HG02870 (cell line): Measurements from ENCODE around the gene C5orf47.
"Not testable (repeated sequence)": the region's sequence is repeated elsewhere in the genome, so short reads cannot be mapped to it uniquely, and the experiment has no call there.

Source experiments
- ATAC-seq: cut with Tn5 transposase; IDR thresholded peaks from one replicate; pipeline ENCODE4 v1.9.1; 2021; ENCODE audit warnings: mild to moderate bottlenecking, moderate library complexity; ENCODE audit not compliant: unreplicated experiment

C5orf47 gene

DNA sequence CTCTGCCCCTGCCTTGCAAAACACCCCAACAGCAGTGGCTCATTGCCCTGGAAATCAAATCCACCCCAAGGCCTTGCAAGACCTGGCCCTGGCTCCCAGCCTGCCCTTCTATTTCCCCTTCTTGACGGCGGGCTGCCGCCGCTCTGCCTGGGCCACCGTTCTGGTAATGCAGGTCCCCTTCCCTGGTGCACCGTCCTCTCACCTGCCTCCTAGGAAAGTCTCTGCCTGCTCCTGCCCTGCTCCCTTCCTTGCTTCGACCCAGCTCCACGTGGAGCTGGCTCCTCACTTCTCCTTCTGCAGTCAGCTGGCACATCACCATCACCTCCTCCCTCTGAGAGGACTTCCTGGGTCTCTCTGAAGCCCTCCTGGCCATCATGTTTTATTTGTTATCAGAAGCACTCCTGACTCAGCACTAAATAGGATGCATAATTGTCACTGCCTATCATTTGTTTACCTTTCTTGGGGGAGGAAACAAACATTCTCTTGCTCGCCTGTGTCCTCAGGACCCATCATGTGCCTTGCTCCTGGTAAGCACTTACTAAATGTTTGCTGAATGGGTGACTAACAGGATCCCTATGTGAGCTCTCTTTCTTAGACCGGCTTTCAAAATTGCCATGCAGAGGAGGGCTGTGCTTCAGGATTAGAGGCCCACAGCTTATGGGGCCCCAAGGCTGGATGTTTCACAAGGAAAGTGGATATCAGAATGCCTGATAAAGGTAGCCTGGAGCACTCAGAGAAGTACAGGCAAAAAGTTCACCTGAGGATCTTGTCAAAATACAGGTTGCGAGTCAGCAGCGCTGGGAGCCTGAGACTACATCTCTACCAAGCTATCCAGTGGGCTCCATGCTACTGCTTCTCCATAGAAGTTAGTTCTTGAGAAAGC, 19.6 kb upstream of the C5orf47 start:
- ATAC-seq = no peak

DNA sequence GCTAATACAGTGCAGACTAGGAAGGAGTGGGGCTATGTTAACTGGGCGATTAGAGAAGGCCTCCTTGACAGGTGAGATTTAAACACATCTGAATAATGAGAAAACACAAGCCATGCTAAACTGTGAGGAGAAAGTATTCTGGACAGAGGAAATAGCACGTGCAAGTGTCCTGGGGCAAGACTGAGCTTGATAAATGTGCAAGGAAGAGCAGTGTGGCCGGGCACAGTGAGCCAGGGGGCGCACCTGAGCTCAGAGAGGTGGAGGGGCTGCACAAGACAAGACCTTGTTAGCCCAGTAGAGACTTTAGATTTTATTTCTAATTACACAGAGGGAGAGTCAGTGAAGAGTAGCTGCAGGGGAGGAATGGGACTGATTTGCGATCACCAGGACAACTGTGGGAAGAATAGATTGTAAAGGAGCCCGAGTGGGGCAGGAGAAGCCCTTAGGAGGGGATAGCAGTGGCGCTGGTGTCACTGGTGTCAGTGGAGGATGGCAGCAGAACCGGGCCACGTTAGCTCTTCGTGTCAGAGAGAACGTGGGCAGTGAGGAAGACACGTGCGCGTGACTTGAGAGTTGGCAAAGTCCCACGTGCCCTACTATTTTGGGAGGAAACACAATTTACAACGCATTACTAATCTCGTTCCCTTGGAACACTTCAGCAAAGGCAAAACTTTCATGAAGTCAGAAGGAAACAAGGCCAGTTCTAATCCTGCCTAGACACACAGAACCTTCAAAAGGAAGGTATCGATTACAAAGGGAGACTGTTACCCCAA, 17.9 kb upstream of the C5orf47 start:
- ATAC-seq = no peak

DNA sequence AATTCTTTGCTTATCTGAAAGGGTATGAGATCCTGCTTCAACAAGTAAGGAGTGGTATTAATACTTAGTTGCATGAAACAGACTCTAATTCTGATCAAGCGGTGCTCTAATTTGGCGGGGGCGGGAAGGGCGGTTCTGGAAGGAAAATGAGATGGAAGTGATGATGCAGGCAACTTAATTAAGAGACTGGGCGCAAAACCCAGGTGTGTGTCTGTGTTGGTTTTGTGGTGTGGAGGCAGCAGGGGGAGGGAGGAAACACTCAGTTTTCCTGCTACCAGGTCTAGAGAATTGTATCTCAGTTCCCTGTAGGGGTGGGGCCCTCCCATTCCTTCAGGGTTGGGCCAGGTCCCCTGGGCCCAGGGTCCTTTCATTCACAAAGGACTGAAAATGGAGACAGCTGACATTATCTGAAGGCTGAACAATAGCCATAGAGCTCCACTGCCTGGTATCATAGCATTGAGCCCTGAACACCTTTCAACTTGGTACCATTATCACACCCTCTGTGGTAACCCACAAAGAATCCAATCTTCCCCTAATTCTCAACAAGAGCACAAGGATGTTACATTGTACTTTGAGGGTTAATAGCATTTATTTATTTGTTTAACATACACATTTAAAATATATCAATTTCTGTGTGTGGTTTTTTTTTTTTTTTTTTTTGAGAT, 17.2 kb upstream of the C5orf47 start:
- ATAC-seq = no peak

DNA sequence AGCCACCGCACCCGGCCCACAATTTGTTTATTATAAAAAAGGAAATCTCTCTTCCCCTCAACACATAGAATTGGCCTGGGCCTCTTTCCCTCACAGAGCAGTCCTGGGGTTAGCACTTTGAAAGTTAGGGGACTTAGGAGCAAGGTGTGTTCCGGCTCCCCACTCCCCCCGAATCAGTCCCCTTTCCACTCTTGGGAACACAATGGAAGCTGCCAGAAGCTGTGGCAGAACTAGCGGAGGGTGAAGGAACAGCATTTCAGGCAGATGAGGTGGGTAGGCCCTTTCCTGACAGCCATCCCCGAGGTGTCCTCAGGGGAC, 16.4 kb upstream of the C5orf47 start:
- no peak for ATAC-seq

DNA sequence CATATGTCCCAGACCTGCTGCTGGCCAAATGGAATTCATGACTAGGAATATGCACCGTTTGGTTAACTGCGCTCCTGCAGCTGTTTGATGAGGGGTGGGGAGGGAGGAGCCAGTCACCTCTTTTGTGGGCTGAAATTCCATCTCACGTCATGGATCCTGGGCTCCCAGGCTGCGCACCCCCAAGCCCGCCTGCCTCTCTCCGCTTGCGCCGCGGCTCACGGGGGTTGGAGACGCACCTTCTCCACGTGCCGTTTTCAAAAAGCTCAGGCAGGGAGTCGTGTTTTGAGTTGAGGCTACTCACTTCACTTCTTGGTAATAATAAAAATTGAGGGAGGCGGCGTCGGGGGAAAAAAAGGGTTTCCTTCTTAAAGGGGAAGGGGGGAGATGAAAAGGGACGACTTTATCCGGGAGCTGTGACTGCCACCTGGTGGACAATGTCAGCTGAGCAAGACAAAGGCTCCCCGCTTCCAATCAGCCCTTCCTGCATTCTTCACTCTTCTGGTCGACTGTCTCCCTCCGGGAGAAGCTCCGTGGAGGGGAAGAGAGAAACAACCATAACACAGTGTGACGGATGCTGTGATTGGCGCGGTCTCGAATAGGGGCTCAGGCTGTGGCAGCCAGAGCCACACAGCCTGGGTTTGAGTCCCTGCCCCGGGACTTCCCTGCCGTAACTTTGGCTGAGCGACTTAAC, 15.9 kb upstream of the C5orf47 start:
- no peak for ATAC-seq

DNA sequence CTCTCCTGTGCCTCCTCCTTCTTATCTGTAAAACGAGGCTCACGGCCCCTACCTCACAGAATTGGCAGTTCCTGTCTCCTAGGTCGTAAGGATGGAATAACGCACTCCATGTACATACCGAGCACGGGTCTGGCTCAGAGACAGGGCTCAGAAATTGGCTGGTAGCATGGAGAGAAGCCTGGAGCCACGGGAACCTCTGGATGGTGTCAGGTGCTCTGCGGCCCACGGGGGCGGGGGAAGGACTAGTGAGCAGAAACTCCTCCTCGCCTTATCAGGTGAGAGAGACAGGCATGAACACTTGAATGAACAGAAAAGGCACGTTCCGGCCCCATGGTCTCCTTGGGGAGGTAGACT, 15.4 kb upstream of the C5orf47 start:
- no peak for ATAC-seq

DNA sequence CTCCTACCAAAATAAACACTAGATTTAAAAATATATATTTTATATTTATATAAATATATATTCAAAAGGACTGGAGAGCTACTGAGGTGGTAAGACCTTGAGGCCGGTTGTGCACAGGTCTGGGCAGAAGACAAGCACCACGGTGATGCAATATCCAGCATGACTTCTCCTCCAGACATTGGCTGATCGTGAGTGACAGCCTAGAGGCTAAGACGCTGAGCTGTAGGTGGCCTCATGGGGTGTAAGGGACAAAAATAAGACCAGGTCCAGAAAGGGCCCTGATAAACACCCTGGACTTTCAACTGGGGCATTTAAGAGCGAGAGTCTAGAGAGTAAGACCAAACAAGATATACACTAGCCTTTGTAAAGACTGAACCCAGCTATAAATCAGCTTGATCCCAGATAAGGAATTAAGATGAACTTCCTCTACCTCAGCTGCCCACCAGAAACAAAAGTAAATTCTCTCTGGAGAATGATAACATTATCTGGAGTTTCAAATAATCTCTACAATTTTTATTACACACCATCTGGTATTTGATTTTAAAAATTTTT, 14.2 kb upstream of the C5orf47 start:
- no peak for ATAC-seq

DNA sequence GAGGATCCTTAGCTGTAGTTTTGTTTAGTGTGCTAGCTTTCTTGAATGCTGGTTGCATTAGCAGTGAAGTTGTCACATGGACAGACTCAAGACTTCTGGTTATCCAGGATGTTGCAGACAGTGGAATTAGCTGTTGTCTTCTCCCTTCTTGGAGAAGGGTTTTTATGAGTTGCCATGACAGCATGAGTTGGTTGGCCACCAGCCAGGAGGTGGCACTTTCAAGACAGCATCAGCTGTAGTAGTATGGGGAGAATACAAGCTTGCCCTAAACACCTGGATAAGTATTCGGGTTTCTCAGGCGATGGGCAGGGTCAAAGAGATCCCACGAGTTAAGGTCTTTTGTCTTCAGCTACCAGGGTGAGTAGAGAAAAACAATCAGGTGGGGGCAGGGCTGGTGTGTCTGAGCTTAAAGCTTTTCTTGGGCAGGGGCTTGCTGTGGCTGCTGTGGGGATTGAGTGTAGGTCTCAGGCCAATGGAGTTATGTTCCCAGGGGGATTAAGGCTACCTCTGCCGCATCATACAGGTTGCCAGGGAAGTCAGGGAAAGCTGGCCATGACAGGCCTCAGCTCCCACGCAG, 7.7 kb upstream of the C5orf47 start:
- ATAC-seq = no peak

DNA sequence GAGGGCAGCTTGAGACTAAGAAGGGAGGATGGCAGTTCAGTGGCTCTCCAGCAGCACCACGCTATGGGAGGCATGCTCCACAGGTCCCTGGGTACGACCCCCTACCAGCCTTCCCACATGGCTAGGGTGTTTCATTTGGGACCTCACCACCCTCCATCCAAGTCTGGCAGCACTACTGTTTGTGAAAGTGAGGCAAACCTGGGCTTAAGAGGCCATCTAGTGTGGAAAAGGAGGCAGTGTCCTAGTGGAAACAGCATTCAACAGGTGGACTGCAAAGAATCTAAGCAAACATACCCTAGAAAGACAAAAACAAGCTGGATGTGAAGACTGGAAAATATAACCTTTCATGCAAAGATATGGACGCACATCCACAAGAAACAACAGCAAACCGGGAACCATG, 4.8 kb upstream of the C5orf47 start:
- ATAC-seq = no peak

DNA sequence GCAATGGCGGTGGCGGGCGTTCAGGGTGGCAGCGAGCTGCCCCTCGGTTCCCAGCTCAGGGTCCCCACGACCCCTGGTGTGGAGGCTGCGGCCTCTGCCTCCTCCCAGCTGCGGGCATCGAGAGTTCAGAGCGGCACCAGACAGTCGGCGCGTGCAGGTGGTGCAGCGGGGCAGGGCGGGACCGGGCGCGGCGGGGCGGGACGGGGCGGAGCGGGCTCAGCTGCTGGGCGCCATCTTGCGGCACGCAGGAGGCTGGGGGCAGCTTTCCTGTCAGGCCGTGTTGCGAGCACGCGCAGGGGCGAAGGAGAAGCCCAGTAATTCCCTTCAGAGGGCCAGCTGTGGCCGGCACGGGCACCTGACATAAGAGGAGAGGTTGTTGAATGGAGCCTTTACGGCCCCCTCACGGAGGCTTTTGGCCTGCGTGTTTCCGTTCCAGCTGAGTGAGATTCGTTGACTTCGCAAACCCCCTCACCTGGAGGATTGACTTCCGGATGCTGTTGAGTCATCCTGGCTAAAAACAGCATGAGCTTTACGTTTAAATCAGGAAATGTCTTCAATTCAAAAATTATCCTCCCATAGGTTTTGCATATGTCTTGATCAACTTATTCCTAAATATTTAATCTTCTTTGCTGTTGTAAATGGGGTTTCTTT, 587 bp downstream of the C5orf47 start:
- ATAC-seq = no peak

DNA sequence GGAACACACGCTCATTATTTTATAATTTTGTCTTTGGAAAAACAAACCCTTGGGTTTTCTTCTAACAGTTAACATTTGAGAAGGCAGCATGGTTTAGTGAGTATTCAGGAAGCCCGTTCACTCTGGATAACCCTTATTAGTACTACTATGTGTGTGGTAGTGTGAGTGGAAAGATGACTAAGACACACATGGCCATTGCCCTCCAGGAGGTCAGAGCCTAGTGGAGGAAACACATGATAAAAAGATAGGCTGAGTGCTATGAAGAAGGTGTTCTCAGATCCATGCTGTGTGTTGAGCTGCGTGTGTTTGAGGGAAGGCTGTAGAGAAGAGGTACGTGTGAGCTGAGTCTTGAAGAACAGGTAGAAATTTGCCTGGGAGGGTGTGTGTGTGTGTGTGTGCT, 8.4 kb downstream of the C5orf47 start:
- ATAC-seq = no peak

DNA sequence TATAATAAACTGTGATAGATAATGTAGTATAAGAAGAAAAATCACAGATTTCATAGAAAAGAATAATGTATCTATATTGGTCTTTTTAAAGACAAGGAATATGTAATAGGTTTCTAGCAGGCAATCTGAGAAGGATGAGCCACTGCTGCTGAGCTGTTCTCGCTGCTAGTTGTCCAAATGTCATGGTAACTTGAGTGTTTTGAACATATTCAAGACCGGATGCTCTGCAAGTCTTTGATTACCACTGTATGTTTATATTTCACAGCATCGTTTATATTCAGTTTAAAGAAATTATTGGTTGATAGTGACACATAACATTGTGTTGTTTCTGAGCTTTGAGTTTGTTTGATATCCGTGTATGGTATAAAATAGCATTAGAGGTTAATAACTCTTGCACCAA, 9.6 kb downstream of the C5orf47 start:
- no peak for ATAC-seq

DNA sequence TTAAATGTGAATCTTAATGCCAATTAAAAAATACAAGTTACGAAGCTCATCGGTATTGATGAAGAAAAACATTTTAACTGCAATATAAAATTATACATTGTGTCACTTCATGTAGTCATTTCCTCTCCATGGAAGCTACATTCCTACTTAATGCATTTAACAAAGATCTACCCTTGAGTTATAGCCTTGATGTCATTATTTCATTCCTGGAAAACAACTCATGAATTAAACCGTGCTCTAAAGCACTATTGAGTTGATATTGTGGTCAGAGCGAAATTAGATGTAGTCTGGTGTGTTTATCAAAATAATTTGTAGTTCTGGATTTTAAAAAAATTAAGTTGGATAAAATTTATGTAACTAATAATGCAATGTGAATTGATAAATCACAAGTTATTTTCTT, 11.1 kb downstream of the C5orf47 start:
- ATAC-seq = no peak

DNA sequence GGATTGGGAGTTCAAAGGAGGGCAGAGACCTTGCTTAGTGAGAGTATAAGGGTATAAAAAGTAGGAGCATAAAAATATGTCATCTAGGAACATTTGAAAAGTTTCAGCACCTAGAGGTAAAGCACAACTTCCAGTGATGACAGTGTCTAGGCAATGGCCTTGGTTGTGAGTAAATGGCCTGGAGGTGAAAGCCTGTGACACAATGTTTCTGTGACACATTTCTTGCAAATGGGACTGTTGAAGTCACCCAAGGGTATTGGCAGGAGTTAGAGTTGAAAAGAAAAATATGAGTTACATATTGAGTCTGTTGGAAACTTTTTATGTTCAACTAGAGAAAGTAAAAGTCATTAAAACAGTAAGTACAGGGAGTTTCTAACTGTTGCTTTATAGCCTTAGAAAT, 14.8 kb downstream of the C5orf47 start:
- no peak for ATAC-seq

DNA sequence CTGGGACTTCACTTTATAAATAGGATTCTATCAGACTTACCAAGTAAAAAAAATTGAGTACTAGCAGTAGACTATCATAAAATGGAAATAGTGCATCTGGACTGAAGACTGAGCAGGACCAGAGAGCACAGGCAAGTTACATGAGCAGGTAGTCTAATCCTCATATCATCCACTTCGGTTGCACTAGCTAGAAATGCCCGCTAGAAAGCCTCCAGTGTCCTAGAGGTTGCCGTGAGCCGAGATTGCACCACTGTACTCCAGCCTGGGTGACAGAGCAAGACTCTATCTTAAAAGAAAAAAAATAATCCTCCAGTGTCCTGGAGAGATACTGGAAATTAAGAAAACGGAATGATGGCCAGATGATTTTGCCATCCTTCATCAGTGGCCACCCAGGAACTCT, 20.0 kb downstream of the C5orf47 start:
- no peak for ATAC-seq

DNA sequence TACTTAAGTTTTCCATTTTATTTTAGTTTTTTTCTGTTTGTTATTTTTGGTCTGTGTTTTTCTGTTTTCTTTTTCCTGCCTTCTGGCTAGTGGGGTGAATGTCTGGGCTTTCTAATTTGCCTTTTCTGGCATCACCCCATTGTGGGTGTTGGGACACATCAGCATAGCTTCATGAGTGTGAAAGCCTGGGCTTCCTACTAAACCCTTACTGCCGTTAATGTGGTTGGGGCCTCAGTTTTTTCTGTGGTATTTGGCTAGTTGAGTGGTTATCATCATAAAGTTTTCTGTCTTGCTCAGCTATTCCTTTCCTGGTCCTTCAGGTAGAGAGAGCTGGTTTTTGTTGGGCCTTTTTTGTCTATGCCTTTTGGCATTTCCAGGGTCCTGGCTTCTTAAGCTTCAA, 21.4 kb downstream of the C5orf47 start:
- no peak for ATAC-seq

DNA sequence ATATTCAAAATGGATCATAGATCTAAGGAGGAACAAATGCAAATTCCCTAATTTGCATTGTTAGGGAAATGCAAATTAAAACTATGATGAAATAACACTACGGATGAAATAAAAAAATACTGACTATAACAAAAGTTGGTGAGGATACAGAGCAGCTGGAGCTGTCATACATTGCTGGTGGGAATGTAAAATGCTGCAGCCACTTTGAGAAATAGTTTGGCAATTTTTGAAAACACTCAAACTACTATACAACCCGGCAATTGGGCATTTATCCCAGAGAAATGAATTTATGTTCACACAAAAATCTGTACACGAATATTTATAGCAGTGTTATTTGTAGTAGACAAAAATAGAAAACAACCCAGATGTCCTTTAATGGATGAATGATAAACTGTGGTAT, 22.5 kb downstream of the C5orf47 start:
- no peak for ATAC-seq

DNA sequence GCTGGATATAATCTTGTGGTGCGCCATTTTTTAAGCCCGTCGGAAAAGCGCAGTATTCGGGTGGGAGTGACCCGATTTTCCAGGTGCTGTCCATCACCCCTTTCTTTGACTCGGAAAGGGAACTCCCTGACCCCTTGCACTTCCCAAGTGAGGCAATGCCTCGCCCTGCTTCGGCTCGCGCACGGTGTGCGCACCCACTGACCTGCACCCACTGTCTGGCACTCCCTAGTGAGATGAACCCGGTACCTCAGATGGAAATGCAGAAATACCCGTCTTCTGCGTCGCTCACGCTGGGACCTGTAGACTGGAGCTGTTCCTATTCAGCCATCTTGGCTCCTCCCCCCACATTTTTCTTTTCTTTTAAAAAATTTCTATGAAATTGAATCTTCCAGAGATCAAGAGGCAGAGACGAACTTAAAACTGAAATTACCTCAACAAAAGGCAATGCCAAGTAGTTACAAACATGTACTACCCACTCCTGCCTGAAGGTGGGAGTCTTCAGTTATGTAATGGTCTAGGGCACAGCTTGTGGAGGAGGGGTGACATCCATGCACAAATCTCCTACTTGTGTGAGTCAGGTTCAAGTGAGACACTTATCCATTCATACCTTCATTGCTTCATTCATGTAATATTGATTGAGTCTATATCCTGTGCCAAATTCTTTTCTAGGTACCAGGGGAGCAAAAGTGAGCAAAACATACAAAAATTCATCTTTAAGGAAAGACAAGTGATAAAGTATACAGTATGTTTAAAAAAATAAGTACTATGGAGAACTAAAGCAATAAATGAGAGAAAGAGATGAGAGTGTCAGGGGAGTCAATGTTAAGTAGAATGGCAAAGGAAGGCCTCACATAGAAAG, 31.3 kb downstream of the C5orf47 start:
- not testable (repeated sequence) for ATAC-seq

DNA sequence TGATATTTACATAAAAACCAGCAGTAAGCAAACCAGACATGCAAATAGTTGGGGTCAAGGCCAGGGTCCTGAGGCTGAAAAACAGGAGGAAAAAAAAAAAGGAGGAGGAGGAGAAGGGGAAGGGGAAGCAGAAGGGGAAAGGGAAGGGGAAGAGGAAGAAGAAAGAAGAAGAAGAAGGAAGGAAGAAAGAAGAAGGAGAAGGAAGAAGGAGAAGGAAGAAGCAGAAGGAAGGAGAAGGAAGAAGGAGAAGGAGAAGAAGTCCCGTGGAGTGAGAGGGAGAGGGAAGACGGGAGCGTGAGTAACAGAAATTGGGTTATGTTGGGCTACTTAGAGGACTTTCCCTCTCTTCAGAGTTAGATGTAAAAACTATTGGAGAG, 31.9 kb downstream of the C5orf47 start:
- ATAC-seq = no peak
